Stimulated activated CD8-positive, alpha-beta memory T cell treated with anti-CD3 and anti-CD28 coated beads, Interleukin-12 subunit alpha, Interleukin-12 subunit beta, amount 100 ng/mL, for 24 hours (primary cell): Measurements from ENCODE around the gene PEX7.
"Not testable (repeated sequence)": the region's sequence is repeated elsewhere in the genome, so short reads cannot be mapped to it uniquely, and the experiment has no call there.

ENCODE experiments used
- DNase-seq: peaks from one replicate; pipeline ENCODE4 v3.0.0-alpha.2; 2020; ENCODE audit errors: extremely low read depth

Gene PEX7

GRCh38 chr6:136840276-136841001, 18.0 kb downstream of the PEX7 start:
- no peak for DNase-seq

DNA sequence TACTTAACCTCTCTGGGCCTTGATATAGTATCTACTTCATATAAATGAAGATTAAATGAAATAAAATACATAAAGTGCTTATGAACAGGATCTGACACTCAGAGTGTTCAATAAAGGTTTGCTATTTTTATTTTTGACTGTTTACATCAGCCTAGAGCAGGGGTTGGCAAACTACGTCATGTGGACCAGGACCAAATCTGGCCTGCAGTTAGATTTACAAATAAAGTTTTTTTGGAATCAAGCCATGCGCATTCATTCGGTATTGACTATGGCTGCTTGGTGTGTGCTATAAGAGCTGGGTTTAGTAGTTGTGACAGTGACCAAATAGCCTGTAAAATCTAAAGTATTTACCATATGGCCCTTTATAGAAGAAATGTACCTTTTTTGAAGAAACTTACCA, 20.8 kb downstream of the PEX7 start:
- no peak for DNase-seq

DNA sequence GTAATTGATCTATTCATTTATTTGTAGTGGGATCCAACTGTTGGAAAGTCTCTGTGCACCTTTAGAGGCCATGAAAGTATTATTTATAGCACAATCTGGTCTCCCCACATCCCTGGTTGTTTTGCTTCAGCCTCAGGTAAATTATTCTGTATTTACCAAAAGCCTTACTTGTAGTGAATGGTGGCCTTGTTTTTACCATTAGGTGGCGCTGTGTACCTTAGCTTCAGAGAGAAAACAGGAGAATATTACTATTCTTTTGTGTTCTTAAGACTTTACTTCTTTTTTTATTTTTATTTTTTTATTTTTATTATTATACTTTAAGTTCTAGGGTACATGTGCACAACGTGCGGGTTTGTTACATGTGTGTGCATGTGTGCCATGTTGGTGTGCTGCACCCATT, 23.7 kb downstream of the PEX7 start:
- no peak for DNase-seq

GRCh38 chr6:136846477-136846876, 24.1 kb downstream of the PEX7 start:
- DNase-seq = not testable (repeated sequence)

- not testable (repeated sequence) for DNase-seq
Observed at GRCh38 chr6:136849979-136850563, 27.7 kb downstream of the PEX7 start.

DNA sequence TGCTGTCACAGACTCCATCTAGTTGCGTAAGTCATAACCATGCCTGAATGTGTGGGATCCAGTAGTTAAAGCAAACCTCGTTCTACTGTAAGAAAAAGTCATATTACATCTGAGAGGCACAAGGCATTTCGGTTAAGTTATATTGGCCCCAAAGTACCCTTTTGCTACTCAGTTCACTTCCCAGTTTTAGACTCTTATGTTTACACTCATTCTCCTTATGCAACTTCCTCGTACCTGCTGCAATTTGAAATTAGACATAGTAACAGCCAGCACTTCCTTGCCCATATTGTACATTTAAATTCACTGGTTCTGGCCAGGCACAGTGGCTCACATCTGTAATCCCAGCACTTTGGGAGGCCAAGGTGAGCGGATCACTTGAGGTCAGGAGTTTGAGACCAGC, 37.0 kb downstream of the PEX7 start:
- no peak for DNase-seq

- DNase-seq = no peak
Observed at GRCh38 chr6:136860043-136860442, 37.7 kb downstream of the PEX7 start.

DNA sequence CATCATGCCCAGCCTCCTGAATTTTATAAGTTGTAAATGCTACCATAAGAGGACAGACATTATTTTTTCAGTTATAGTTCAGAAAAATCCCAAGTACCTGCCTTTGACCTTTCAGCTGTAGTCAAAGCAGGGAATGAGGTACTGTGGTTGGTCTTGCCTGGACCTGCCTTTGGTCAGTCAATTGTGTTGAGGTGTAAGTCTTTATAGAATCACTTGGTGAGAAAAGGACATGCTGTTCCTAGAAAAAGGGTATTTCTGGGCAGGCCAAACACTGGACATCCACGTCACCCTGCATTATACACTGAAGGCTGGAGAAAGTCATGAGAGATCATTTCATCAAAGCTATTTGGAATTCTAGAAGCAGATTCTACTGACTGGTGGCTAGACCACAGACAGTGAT, 40.3 kb downstream of the PEX7 start:
- no peak for DNase-seq

GRCh38 chr6:136863752-136864151, 41.4 kb downstream of the PEX7 start:
- no peak for DNase-seq

GRCh38 chr6:136864676-136865075, 42.3 kb downstream of the PEX7 start:
- no peak for DNase-seq

- no peak for DNase-seq
Observed at GRCh38 chr6:136866872-136867416, 44.6 kb downstream of the PEX7 start.

- no peak for DNase-seq
Observed at GRCh38 chr6:136869451-136869850, 47.1 kb downstream of the PEX7 start.

GRCh38 chr6:136873748-136874147, 51.4 kb downstream of the PEX7 start:
- DNase-seq = no peak

DNA sequence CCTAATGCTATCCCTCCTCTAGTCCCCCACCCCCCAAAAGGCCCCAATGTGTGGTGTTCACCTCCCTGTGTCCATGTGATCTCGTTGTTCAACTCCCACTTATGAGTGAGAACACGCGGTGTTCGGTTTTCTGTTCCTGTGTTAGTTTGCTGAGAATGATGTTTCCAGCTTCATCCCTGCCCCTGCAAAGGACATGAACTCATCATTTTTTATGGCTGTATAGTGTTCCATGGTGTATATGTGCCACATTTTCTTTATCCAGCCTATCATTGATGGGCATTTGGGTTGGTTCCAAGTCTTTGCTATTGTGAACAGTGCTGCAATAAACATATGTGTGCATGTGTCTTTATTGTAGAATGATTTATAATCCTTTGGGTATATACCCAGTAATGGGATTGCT, 54.1 kb downstream of the PEX7 start:
- not testable (repeated sequence) for DNase-seq

GRCh38 chr6:136880748-136881460, 58.5 kb downstream of the PEX7 start:
- DNase-seq = no peak

DNA sequence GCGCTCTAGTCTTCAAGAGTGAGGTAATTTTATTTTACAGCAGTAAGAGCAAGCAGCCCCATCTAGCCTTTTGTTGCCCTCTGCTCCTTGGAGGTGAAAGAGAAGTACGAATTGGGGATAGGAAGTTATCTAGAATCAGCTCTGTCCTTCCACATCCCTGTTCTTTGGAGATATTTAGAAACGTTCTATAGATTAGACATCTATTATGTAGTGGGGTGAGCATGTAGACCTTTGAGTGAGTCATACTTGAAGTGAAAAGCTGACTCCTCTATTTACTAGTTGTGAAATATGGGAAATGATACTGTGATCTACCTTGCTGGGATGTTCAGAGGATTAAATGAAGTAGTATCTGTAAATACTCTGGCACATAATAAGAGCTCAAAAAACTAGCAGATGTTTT, 63.7 kb downstream of the PEX7 start:
- no peak for DNase-seq

GRCh38 chr6:136887953-136888352, 65.6 kb downstream of the PEX7 start:
- no peak for DNase-seq

GRCh38 chr6:136889271-136890193, 67.1 kb downstream of the PEX7 start:
- DNase-seq = no peak

GRCh38 chr6:136890194-136890839, 67.9 kb downstream of the PEX7 start:
- no peak for DNase-seq

DNA sequence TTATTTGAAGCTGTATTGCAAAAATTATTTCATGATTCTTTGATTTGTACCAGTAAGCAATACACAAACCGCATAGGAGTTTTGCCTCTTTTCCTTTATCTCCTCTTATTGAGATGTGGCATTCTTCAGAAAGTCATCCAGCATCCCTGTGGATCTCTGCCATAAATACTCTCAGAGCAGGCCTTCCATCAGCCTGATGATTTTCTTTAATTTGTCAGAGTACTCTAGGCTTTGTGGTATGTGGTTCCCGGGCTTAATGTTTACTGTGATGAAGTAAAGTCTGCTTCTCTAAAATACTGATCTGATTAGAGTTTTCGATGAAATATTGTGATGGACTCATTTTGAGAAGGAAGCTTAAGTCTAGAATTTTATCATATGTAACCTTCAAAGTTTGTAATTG, 68.6 kb downstream of the PEX7 start:
- DNase-seq = no peak

DNA sequence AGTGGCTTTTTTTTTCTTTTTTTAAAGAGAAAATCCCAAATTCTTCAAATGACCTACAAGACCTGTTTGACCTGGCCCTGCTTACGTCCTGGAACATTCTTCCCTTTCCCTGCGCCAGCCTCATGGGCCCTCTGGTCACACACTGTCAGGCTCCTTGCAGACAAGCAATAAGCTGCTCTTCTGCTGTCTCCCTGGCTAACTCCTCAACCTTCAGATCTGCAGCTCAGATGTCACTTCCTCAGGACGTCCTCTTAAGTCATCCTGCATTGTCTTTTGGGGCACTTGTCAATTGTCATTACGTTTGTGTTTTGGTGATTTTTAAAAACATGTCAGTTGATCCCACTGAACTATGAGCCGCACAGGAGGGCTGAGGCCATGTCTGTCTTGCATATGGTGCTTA, 70.8 kb downstream of the PEX7 start:
- DNase-seq = no peak
